Measurements from ENCODE around the gene HOXC13.

- TF ChIP-seq CTCF (conservative IDR thresholded peaks at IDR 0.05 in 1 of 2, IDR thresholded peaks at IDR 0.05 in 1 of 2; ENCODE audit: low read depth in 1 of 2, low read length in 2 of 2) (no peak), EZH2 (IDR thresholded peaks at IDR 0.05; ENCODE audit: low read length, missing control alignments) (peak; percentile 96)
These were observed 44.9 kb downstream of the HOXC13 start for GRCh38 chr12:53983568-53983949.

All from fibroblast of lung (primary cell).